ENCODE results near the gene IQCE.
"Not testable (repeated sequence)": the region's sequence is repeated elsewhere in the genome, so short reads cannot be mapped to it uniquely, and the experiment has no call there.

The IQCE gene

GRCh38 chr7:2604608-2605174, 45.9 kb downstream of the IQCE start:
- no peak for DNase-seq

GRCh38 chr7:2605608-2606538, 47.1 kb downstream of the IQCE start:
- DNase-seq = no peak

- no peak for DNase-seq
Observed at GRCh38 chr7:2606539-2606936, 47.8 kb downstream of the IQCE start.

GRCh38 chr7:2607122-2607922, 48.5 kb downstream of the IQCE start:
- DNase-seq = no peak

- DNase-seq = no peak
Observed at GRCh38 chr7:2607923-2608904, 49.4 kb downstream of the IQCE start.

- DNase-seq = no peak
Observed at GRCh38 chr7:2608921-2609411, 50.2 kb downstream of the IQCE start.

GRCh38 chr7:2609646-2610045, 50.9 kb downstream of the IQCE start:
- not testable (repeated sequence) for DNase-seq

GRCh38 chr7:2610466-2610865, 51.7 kb downstream of the IQCE start:
- DNase-seq = no peak

- DNase-seq = no peak
Observed at GRCh38 chr7:2610898-2611297, 52.1 kb downstream of the IQCE start.

GRCh38 chr7:2611401-2611800, 52.6 kb downstream of the IQCE start:
- DNase-seq = no peak

- no peak for DNase-seq
Observed at GRCh38 chr7:2611922-2612321, 53.1 kb downstream of the IQCE start.

- no peak for DNase-seq
Observed at GRCh38 chr7:2612445-2613097, 53.8 kb downstream of the IQCE start.

GRCh38 chr7:2613098-2613930, 54.5 kb downstream of the IQCE start:
- no peak for DNase-seq

GRCh38 chr7:2613931-2614600, 55.3 kb downstream of the IQCE start:
- DNase-seq = no peak

GRCh38 chr7:2614631-2615330, 56.0 kb downstream of the IQCE start:
- no peak for DNase-seq

- no peak for DNase-seq
Observed at GRCh38 chr7:2616387-2617324, 57.9 kb downstream of the IQCE start.

- DNase-seq = no peak
Observed at GRCh38 chr7:2617325-2617905, 58.6 kb downstream of the IQCE start.

GRCh38 chr7:2619116-2619515, 60.3 kb downstream of the IQCE start:
- no peak for DNase-seq
